ENCODE measurements around the gene CNTNAP2. TPM values are rescaled to one million over a fixed set of nuclear protein-coding genes. Genes with fewer than 3 reads are reported as not detected.

Gene CNTNAP2
- total RNA-seq, 1 experiment from 2014 or later, result 0.03 TPM

DNA sequence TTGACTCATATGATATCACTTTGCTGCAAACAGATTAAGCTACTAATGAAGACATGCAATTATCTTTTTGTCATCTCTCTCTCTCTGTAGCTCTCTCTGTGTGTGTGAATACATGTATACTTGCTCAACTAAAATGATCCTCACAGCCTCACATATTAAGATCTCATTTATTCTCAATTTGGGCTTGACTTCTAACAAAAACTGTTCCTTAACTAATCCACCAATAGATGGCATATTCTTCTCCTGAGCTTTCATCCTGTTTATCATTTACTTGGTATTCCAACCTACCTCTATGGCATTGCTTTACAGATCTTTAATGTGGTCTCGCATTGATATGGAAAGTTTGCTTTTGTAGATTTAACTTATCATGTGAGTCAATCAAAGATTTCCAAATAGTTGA, 540.4 kb downstream of the CNTNAP2 start:
- intact Hi-C loops (cut with micrococcal nuclease; ENCODE audit: unreplicated experiment), result no loop called here
- ATAC-seq (no peak), DNase-seq (ENCODE audit: low read depth, low spot score) (no peak)
- in situ Hi-C loops (cut with HindIII; ENCODE audit: low pct_unique_long_range_greater_than_20kb, low sequenced_read_pairs), result no loop called here
- BruUV-seq (replicated peaks), result no TSS peak
- Histone ChIP-seq H3K27ac (ENCODE audit: low read length) (no peak overlapping the region), H3K4me1 (ENCODE audit: control insufficient read depth, insufficient read depth, low read length) (no peaks in the 10 kb centered on the region), H3K4me3 (ENCODE audit: low read depth in 2 of 2, low read length in 2 of 2) (no peak overlapping the region), H3K9me3 (ENCODE audit: control insufficient read depth, insufficient read depth, low read depth, low read length) (no peaks in the 10 kb centered on the region), H3K36me3 (ENCODE audit: control insufficient read depth, insufficient read depth, low read length) (no peaks in the 10 kb centered on the region), H3K27me3 (ENCODE audit: control insufficient read depth, insufficient read depth, low read length) (no peaks in the 10 kb centered on the region)
- TF ChIP-seq, protein P1, sequence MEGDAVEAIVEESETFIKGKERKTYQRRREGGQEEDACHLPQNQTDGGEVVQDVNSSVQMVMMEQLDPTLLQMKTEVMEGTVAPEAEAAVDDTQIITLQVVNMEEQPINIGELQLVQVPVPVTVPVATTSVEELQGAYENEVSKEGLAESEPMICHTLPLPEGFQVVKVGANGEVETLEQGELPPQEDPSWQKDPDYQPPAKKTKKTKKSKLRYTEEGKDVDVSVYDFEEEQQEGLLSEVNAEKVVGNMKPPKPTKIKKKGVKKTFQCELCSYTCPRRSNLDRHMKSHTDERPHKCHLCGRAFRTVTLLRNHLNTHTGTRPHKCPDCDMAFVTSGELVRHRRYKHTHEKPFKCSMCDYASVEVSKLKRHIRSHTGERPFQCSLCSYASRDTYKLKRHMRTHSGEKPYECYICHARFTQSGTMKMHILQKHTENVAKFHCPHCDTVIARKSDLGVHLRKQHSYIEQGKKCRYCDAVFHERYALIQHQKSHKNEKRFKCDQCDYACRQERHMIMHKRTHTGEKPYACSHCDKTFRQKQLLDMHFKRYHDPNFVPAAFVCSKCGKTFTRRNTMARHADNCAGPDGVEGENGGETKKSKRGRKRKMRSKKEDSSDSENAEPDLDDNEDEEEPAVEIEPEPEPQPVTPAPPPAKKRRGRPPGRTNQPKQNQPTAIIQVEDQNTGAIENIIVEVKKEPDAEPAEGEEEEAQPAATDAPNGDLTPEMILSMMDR (IDR thresholded peaks at IDR 0.05), result no peak; the same call in 1 of the 2 replicates
- TF ChIP-seq TCF7L2 (IDR thresholded peaks at IDR 0.05; ENCODE audit: low read depth, low read length) (no peak), SIN3A (IDR thresholded peaks at IDR 0.05; ENCODE audit: borderline replicate concordance, insufficient read depth, low read depth, low read length) (no peak), POLR2AphosphoS5 (IDR thresholded peaks at IDR 0.05; ENCODE audit: low read depth, low read length) (no peak)
- TF ChIP-seq, protein P2, sequence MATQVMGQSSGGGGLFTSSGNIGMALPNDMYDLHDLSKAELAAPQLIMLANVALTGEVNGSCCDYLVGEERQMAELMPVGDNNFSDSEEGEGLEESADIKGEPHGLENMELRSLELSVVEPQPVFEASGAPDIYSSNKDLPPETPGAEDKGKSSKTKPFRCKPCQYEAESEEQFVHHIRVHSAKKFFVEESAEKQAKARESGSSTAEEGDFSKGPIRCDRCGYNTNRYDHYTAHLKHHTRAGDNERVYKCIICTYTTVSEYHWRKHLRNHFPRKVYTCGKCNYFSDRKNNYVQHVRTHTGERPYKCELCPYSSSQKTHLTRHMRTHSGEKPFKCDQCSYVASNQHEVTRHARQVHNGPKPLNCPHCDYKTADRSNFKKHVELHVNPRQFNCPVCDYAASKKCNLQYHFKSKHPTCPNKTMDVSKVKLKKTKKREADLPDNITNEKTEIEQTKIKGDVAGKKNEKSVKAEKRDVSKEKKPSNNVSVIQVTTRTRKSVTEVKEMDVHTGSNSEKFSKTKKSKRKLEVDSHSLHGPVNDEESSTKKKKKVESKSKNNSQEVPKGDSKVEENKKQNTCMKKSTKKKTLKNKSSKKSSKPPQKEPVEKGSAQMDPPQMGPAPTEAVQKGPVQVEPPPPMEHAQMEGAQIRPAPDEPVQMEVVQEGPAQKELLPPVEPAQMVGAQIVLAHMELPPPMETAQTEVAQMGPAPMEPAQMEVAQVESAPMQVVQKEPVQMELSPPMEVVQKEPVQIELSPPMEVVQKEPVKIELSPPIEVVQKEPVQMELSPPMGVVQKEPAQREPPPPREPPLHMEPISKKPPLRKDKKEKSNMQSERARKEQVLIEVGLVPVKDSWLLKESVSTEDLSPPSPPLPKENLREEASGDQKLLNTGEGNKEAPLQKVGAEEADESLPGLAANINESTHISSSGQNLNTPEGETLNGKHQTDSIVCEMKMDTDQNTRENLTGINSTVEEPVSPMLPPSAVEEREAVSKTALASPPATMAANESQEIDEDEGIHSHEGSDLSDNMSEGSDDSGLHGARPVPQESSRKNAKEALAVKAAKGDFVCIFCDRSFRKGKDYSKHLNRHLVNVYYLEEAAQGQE (IDR thresholded peaks at IDR 0.05; ENCODE audit: insufficient read depth in 1 of 2, low read depth in 2 of 2, low read length in 1 of 2), result no peak
- POLR2A ChIA-PET, result no interaction called here
- CTCF ChIA-PET, result no interaction called here

DNA sequence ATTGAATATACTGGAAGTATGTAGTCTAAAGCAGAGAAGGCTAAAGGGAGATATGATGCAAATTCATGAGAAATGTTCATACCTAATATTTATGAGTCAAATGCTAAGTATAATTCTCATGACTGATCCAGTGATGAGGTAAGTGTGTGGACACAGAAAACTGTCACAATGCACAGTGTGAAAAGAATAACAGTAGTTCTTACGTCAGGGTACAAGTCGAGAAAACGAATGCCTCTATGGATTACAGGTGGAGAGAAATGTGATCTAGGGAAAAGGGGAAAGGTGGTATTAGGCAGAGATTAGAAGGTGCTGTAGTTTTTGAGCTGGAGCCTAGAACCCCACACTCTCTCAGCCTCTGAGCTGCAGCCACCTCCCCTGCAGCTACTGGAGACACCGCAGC, 542.0 kb downstream of the CNTNAP2 start:
- POLR2A ChIA-PET, result no interaction called here
- CTCF ChIA-PET, result no interaction called here
- ATAC-seq (no peak), DNase-seq (ENCODE audit: low read depth, low spot score) (no peak)
- Histone ChIP-seq H3K4me1 (ENCODE audit: control insufficient read depth, insufficient read depth, low read length) (no peaks in the 10 kb centered on the region), H3K27ac (ENCODE audit: low read length) (no peak overlapping the region), H3K4me3 (ENCODE audit: low read depth in 2 of 2, low read length in 2 of 2) (no peak overlapping the region), H3K9me3 (ENCODE audit: control insufficient read depth, insufficient read depth, low read depth, low read length) (no peaks in the 10 kb centered on the region), H3K36me3 (ENCODE audit: control insufficient read depth, insufficient read depth, low read length) (no peaks in the 10 kb centered on the region), H3K27me3 (ENCODE audit: control insufficient read depth, insufficient read depth, low read length) (no peaks in the 10 kb centered on the region)
- in situ Hi-C loops (cut with HindIII; ENCODE audit: low pct_unique_long_range_greater_than_20kb, low sequenced_read_pairs) (no loop called here), intact Hi-C loops (cut with micrococcal nuclease; ENCODE audit: unreplicated experiment) (no loop called here)
- TF ChIP-seq SIN3A (IDR thresholded peaks at IDR 0.05; ENCODE audit: borderline replicate concordance, insufficient read depth, low read depth, low read length) (no peak), POLR2AphosphoS5 (IDR thresholded peaks at IDR 0.05; ENCODE audit: low read depth, low read length) (no peak), TCF7L2 (IDR thresholded peaks at IDR 0.05; ENCODE audit: low read depth, low read length) (no peak)
- TF ChIP-seq, protein P1 (IDR thresholded peaks at IDR 0.05), result no peak
- TF ChIP-seq, protein P2 (IDR thresholded peaks at IDR 0.05; ENCODE audit: insufficient read depth in 1 of 2, low read depth in 2 of 2, low read length in 1 of 2), result no peak
- BruUV-seq (replicated peaks), result no TSS peak
